Kidney epithelial cell (primary cell): ENCODE results near the gene MIR17HG. TPM values are rescaled to one million over a fixed set of nuclear protein-coding genes. Genes with fewer than 3 reads are reported as not detected.

Source experiments
- DNase-seq: peaks from one replicate; pipeline ENCODE4 v3.0.0-alpha.2; 2010; ENCODE audit warnings: low read depth
- H3K27me3 ChIP-seq: 2 replicates; pipeline ENCODE4 v1.6.0; 2011; ENCODE audit warnings: low read length; ENCODE audit not compliant: control insufficient read depth, insufficient read depth
- H3K36me3 ChIP-seq: 2 replicates; pipeline ENCODE4 v1.5.1; 2011; ENCODE audit warnings: low read length; ENCODE audit not compliant: control insufficient read depth, insufficient read depth
- H3K4me3 ChIP-seq: 2 replicates; pipeline ENCODE4 v1.5.1; 2011; ENCODE audit warnings: low read depth, mild to moderate bottlenecking, control low read depth, low read length
- total RNA-seq: library from RNA; depleted of rRNA; stranded (reverse); fragments of >200 nt; gene quantifications from 2 replicates; pipeline ENCODE4 v1.2.3, GENCODE V29; 2015
- TF ChIP-seq, protein P1 (sequence below): IDR thresholded peaks from 2 replicates; pipeline ENCODE4 v1.5.1; 2011; ENCODE audit warnings: mild to moderate bottlenecking, moderate library complexity, low read length, control low read depth, inconsistent platforms; ENCODE audit not compliant: insufficient read depth, poor library complexity, severe bottlenecking

The MIR17HG gene
- total RNA-seq, 1 donor from 2014 or later: 5.8 TPM

DNA sequence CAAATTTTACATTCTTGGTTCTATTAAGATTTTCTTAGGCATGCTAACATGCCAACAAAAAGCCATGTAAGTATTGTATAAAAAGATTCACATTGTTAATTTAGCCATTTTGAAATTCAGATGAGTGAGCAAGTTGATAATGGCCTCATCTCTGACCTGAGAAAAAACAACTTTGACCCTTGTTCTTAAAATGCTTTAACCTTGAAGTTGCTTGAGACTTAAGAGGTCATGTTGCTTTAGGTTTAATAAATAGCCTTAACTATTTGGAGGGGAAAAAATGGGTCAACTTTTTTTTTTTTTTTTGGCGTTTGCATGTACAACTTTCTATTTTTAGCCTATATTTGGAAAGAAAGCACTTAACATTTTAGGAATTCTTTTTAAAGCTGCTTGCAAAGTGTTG is 6.0 kb downstream of the MIR17HG start:
- Histone ChIP-seq H3K4me3 (no peak overlapping the region), H3K27me3 (no peaks in the 10 kb centered on the region), H3K36me3 (no peaks in the 10 kb centered on the region)
- no peak for DNase-seq
- TF ChIP-seq, protein P1, sequence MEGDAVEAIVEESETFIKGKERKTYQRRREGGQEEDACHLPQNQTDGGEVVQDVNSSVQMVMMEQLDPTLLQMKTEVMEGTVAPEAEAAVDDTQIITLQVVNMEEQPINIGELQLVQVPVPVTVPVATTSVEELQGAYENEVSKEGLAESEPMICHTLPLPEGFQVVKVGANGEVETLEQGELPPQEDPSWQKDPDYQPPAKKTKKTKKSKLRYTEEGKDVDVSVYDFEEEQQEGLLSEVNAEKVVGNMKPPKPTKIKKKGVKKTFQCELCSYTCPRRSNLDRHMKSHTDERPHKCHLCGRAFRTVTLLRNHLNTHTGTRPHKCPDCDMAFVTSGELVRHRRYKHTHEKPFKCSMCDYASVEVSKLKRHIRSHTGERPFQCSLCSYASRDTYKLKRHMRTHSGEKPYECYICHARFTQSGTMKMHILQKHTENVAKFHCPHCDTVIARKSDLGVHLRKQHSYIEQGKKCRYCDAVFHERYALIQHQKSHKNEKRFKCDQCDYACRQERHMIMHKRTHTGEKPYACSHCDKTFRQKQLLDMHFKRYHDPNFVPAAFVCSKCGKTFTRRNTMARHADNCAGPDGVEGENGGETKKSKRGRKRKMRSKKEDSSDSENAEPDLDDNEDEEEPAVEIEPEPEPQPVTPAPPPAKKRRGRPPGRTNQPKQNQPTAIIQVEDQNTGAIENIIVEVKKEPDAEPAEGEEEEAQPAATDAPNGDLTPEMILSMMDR: no peak

DNA sequence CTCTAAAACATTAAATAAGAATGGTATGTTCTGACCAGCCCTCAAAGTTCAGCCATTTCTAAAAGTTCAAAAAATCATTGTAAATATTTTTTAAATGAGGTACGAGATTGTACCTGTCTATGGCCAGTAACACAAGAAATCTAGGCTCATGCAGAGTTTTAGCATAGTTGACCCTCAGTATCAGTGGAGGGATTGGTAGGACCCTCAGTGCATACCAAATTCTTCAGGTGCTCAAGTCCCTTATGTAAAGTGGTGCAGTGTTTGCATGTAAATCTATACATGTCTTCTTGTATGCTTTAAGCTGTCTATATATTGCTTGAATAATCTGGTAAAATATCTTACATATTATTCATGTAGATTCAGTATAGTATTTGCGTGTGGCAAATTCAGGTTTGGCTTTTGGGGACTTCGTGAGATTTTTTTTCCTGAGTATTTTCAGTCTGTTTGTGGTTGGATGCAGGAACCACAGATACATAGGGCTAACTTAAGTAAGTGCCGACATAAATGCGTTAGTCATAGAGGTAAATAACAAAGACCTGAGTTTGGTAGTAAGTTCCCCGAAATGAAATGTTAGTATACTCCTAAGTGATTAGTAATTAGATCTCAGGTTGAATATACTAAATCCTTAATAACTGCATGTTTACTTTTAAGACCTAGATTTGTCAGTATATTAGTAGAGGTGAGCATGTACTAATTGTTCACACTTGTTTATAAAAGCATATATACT is 7.8 kb downstream of the MIR17HG start:
- no peaks in the 10 kb centered on the region for H3K36me3 ChIP-seq
- no peak overlapping the region for H3K4me3 ChIP-seq
- no peaks in the 10 kb centered on the region for H3K27me3 ChIP-seq
- no peak for DNase-seq
- TF ChIP-seq, protein P1: no peak

DNA sequence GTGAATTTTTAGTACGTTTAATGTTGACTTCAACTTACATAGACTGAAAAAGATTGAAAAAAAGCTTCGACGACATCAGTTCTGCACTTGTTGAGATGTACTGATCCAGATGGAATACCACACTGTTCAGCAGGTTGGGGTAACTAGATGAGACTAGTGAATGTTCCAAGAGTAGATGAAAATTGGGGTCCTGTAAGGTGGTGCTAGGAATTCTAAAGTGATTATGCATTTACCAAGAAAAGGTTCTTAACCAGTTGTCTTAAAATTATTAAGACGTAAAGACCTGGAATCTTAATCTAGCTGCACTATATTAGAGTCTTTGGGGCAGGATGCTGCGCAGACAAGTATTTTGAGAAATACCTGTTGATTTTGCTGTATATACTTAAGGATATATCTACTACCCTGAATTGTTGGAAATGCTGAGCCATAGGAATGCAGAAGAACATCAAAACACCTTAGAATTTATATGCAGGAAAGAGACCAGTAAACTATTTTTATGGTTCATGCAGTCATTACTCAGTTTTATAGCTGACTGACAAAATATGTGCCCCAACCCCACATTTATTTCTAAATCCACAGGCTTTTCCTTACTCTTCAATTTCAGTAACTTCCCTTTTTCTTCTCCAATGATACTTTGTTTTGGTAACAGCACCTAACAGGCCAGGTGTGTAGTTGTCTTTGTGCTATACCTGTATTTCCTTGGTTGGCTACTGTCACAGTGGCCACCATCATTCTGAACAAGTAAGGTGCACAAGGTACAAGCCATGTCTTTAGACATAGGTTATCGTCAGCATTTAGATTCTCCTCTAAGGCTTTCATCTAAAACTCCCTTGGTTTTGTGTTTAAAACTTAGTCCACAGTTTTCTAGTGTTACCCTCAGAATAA is 8.6 kb downstream of the MIR17HG start:
- TF ChIP-seq, protein P1: no peak
- Histone ChIP-seq H3K36me3 (no peaks in the 10 kb centered on the region), H3K4me3 (no peak overlapping the region), H3K27me3 (no peaks in the 10 kb centered on the region)
- no peak for DNase-seq

DNA sequence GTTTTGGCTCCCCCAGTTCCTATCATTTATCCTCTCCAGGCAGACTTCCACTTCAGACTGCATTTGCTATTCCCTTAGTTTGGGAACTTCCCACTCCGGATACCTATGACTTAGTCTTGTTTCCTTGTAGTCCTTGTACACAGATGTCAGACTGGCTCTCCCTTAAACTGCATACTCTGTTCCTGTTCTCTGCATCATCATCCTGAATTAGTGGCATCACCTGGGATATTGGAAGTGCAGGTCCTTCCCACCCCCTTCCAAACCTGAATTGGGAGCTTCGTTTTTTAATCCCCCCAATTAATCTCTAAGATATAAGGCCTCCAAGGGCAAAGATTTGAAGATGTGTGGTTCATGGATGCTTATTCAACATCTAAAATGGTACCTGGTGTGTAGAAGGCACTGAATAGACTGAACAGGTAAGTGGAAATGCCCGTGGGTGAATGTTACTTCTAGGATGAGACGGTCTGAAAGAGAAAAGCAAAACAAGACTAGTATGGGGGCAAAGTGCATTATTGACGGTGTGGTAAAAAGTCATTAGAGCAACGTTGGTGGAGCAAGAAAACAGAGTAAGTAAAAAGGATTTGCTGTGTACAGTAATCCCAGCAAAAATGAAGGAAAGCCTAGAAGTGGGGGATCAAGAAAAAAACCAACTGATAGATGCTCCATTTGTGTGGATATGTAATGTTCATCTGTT is 9.6 kb downstream of the MIR17HG start:
- H3K4me3 ChIP-seq: no peak overlapping the region

DNA sequence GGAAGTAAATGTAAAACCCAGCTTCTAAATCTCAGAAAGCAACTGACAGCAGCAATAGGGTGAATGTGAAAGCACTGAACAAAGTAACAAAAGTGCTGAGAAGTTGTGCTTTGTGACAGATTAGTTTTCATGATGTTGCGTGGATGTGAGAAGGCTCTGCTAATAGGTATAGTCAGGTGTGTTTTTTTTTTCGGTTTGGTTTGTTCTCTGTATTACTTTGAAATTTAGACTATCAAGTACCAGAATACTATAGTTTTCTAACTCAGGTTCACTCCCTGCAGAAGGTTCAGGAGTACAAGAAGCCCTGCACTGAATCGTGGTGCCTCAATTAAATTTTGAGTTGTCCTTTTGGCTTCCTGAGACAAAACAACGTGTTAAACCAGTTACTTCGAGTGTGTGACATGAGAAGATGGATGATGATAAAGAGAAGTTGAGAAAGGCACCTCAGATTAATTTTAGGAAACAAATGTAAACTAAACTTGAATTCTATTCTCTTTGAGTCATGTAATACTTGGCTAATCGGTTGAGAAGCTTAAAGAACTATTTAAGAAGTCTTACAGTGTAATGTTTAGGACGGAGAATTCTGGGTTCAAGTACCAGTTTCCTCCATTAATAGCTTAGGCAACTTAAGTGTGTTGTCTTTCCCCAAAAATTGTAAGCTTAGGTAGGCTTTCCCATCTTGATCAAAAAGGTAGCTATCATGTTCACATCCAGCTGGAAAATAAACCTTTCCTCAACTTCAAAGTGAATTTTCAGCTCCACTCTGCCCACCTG is 10.3 kb downstream of the MIR17HG start:
- TF ChIP-seq, protein P1: no peak
- Histone ChIP-seq H3K27me3 (no peaks in the 10 kb centered on the region), H3K4me3 (no peak overlapping the region), H3K36me3 (no peaks in the 10 kb centered on the region)
- no peak for DNase-seq

More for the DNA sequence above, 9.6 kb downstream of the MIR17HG start:
- no peak for DNase-seq
- no peaks in the 10 kb centered on the region for H3K27me3 ChIP-seq
- TF ChIP-seq, protein P1: no peak
- no peaks in the 10 kb centered on the region for H3K36me3 ChIP-seq
